CD4-positive, alpha-beta T cell treated with Interleukin-2 at 100 ng/mL for 4 hours (primary cell): Measurements from ENCODE around the gene OSTC.
"Not testable (repeated sequence)": the region's sequence is repeated elsewhere in the genome, so short reads cannot be mapped to it uniquely, and the experiment has no call there.

Experiments
- DNase-seq: peaks from one replicate; pipeline ENCODE4 v3.0.0-alpha.2; 2020; ENCODE audit warnings: low spot score

Gene OSTC

GRCh38 chr4:108646706-108647105, 3.7 kb upstream of the OSTC start:
- DNase-seq, result no peak

- no peak for DNase-seq
Measured at GRCh38 chr4:108649863-108650211, 562 bp upstream of the OSTC start.

GRCh38 chr4:108651014-108651791, 804 bp downstream of the OSTC start:
- no peak for DNase-seq

- DNase-seq, result no peak
Measured at GRCh38 chr4:108662629-108663028, 12.2 kb downstream of the OSTC start.

- no peak for DNase-seq
Measured at GRCh38 chr4:108674356-108674977, 24.1 kb downstream of the OSTC start.

GRCh38 chr4:108681321-108681809, 31.0 kb downstream of the OSTC start:
- no peak for DNase-seq

GRCh38 chr4:108683479-108683878, 33.1 kb downstream of the OSTC start:
- DNase-seq, result no peak

GRCh38 chr4:108685036-108685686, 34.8 kb downstream of the OSTC start:
- DNase-seq, result no peak

GRCh38 chr4:108690738-108691137, 40.3 kb downstream of the OSTC start:
- no peak for DNase-seq

GRCh38 chr4:108693211-108693610, 42.8 kb downstream of the OSTC start:
- no peak for DNase-seq

- no peak for DNase-seq
Measured at GRCh38 chr4:108693819-108694218, 43.4 kb downstream of the OSTC start.

- no peak for DNase-seq
Measured at GRCh38 chr4:108694423-108694822, 44.0 kb downstream of the OSTC start.

- no peak for DNase-seq
Measured at GRCh38 chr4:108695062-108695461, 44.7 kb downstream of the OSTC start.

- DNase-seq, result no peak
Measured at GRCh38 chr4:108696160-108696559, 45.8 kb downstream of the OSTC start.

- no peak for DNase-seq
Measured at GRCh38 chr4:108700081-108700757, 49.8 kb downstream of the OSTC start.

GRCh38 chr4:108702960-108703359, 52.6 kb downstream of the OSTC start:
- no peak for DNase-seq

GRCh38 chr4:108703370-108703769, 53.0 kb downstream of the OSTC start:
- no peak for DNase-seq

GRCh38 chr4:108703966-108704365, 53.6 kb downstream of the OSTC start:
- no peak for DNase-seq

- no peak for DNase-seq
Measured at GRCh38 chr4:108706289-108706688, 55.9 kb downstream of the OSTC start.

- no peak for DNase-seq
Measured at GRCh38 chr4:108709234-108709633, 58.8 kb downstream of the OSTC start.

- no peak for DNase-seq
Measured at GRCh38 chr4:108709722-108710121, 59.3 kb downstream of the OSTC start.

- DNase-seq, result not testable (repeated sequence)
Measured at GRCh38 chr4:108710578-108710977, 60.2 kb downstream of the OSTC start.

- DNase-seq, result no peak
Measured at GRCh38 chr4:108714880-108715279, 64.5 kb downstream of the OSTC start.
